ENCODE data around the gene BLMH.
"Not testable (repeated sequence)": the region's sequence is repeated elsewhere in the genome, so short reads cannot be mapped to it uniquely, and the experiment has no call there.

Gene BLMH

GRCh38 chr17:30249460-30249859 is 42.3 kb downstream of the BLMH start:
- no peak for DNase-seq (ENCODE audit: low read depth)

- no peak for DNase-seq (ENCODE audit: low read depth)
Observed at GRCh38 chr17:30248786-30249185, 43.0 kb downstream of the BLMH start.

GRCh38 chr17:30246460-30246859 is 45.3 kb downstream of the BLMH start:
- no peak for DNase-seq (ENCODE audit: low read depth)

- no peak for DNase-seq (ENCODE audit: low read depth)
Observed at GRCh38 chr17:30244853-30245385, 46.8 kb downstream of the BLMH start.

GRCh38 chr17:30243568-30243967 is 48.2 kb downstream of the BLMH start:
- DNase-seq (ENCODE audit: low read depth): no peak

- DNase-seq (ENCODE audit: low read depth): no peak
Observed at GRCh38 chr17:30243002-30243401, 48.7 kb downstream of the BLMH start.

- no peak for DNase-seq (ENCODE audit: low read depth)
Observed at GRCh38 chr17:30241051-30241450, 50.7 kb downstream of the BLMH start.

GRCh38 chr17:30240177-30240576 is 51.6 kb downstream of the BLMH start:
- DNase-seq (ENCODE audit: low read depth): no peak

- DNase-seq (ENCODE audit: low read depth): no peak
Observed at GRCh38 chr17:30239089-30239462, 52.7 kb downstream of the BLMH start.

- no peak for DNase-seq (ENCODE audit: low read depth)
Observed at GRCh38 chr17:30238387-30239088, 53.2 kb downstream of the BLMH start.

- DNase-seq (ENCODE audit: low read depth): no peak
Observed at GRCh38 chr17:30238003-30238344, 53.8 kb downstream of the BLMH start.

GRCh38 chr17:30237296-30238002 is 54.3 kb downstream of the BLMH start:
- DNase-seq (ENCODE audit: low read depth): no peak

GRCh38 chr17:30236766-30237165 is 55.0 kb downstream of the BLMH start:
- no peak for DNase-seq (ENCODE audit: low read depth)

GRCh38 chr17:30236297-30236624 is 55.5 kb downstream of the BLMH start:
- no peak for DNase-seq (ENCODE audit: low read depth)

GRCh38 chr17:30235386-30236296 is 56.1 kb downstream of the BLMH start, which contains the start of gene SLC6A4:
Gene SLC6A4 (minus strand): TSS chr17:30235697. CDS start chr17:30221958, 13,739 bp downstream.
- no peak for DNase-seq (ENCODE audit: low read depth)

- no peak for DNase-seq (ENCODE audit: low read depth)
Observed at GRCh38 chr17:30234964-30235363, 56.8 kb downstream of the BLMH start.

GRCh38 chr17:30234296-30234695 is 57.4 kb downstream of the BLMH start:
- DNase-seq (ENCODE audit: low read depth): no peak

- no peak for DNase-seq (ENCODE audit: low read depth)
Observed at GRCh38 chr17:30232824-30233427, 58.8 kb downstream of the BLMH start.

GRCh38 chr17:30232015-30232823 is 59.5 kb downstream of the BLMH start:
- DNase-seq (ENCODE audit: low read depth): no peak

GRCh38 chr17:30230596-30231125 is 61.1 kb downstream of the BLMH start:
- DNase-seq (ENCODE audit: low read depth): no peak

- not testable (repeated sequence) for DNase-seq (ENCODE audit: low read depth)
Observed at GRCh38 chr17:30230009-30230408, 61.7 kb downstream of the BLMH start.
